Measurements from ENCODE around the gene CLASP1. TPM values are rescaled to one million over a fixed set of nuclear protein-coding genes. Genes with fewer than 3 reads are reported as not detected.

The CLASP1 gene
- total RNA-seq, 1 donor from 2014 or later = 95.1 TPM

DNA sequence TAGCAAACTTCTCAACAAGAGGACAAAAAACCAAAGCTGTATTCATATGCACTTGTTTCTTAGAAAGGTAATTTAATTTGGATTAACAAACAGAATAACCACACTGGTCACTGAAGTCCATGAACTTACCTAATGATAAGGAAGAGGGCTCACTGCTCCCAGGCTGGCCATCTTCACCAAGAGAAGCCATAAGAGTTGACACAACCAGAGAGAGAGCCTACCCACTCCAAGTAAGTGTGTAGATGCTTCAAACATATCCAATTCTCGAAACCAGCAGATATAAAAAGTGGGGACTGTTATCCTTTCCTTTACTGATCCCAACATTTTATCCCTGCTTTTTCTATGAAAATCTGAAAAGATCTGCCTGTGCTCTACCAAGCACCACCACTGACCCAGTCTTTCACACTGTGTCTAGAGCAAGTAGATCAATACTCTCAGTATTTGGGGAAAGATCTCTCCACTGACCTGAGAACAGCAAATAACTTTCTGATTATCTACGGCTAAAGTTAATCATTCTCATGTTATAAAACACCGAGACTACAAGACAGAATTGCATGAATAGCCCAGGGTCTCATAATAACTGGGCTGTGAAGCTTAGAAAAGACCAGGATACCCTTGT lies 230.1 kb downstream of the CLASP1 start:
- H3K27me3 Mint-ChIP-seq (ENCODE audit: unreplicated experiment) = no peaks in the 10 kb centered on the region
- no peak overlapping the region for H3K27ac Mint-ChIP-seq (ENCODE audit: unreplicated experiment)

DNA sequence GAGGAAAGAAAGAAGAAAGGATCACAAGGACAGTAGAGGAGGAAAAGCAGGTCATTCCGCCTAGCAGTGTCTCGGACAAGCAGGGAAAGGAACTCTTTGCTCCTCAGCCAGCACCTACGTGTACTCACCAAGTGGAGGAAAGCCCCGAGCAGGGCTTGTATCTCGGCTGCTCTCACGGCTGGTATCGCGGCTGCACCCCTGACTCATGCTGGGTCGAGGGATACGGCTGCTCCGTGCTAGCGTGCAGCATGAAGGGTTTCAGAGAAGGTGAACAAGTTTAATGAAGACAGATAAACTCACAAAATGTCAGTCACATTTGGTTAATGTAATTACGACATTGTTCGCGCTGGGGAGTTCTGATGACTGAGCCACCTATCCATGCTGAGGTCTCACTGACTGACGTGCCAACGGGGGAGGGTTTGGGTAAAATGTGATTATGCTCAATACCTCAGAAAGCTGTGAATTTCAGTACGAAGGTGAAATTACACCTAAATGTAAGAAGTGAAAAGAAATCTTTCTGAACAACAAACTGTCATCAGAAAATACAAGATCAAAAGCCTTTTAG lies 230.7 kb downstream of the CLASP1 start:
- H3K36me3 Mint-ChIP-seq (ENCODE audit: low read depth, unreplicated experiment) = peaks cover 31% of the 10 kb centered on the region
- H3K9me3 Mint-ChIP-seq (ENCODE audit: unreplicated experiment) = no peaks in the 10 kb centered on the region
- H3K27me3 Mint-ChIP-seq (ENCODE audit: unreplicated experiment) = no peaks in the 10 kb centered on the region
- H3K4me3 Mint-ChIP-seq (ENCODE audit: unreplicated experiment) = no peak overlapping the region
- DNase-seq (ENCODE audit: low spot score) = no peak
- H3K4me1 Mint-ChIP-seq (ENCODE audit: unreplicated experiment) = no peaks in the 10 kb centered on the region
- TF ChIP-seq, protein P1, sequence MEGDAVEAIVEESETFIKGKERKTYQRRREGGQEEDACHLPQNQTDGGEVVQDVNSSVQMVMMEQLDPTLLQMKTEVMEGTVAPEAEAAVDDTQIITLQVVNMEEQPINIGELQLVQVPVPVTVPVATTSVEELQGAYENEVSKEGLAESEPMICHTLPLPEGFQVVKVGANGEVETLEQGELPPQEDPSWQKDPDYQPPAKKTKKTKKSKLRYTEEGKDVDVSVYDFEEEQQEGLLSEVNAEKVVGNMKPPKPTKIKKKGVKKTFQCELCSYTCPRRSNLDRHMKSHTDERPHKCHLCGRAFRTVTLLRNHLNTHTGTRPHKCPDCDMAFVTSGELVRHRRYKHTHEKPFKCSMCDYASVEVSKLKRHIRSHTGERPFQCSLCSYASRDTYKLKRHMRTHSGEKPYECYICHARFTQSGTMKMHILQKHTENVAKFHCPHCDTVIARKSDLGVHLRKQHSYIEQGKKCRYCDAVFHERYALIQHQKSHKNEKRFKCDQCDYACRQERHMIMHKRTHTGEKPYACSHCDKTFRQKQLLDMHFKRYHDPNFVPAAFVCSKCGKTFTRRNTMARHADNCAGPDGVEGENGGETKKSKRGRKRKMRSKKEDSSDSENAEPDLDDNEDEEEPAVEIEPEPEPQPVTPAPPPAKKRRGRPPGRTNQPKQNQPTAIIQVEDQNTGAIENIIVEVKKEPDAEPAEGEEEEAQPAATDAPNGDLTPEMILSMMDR (IDR thresholded peaks at IDR 0.05; ENCODE audit: unreplicated experiment) = no peak
- H3K27ac Mint-ChIP-seq (ENCODE audit: unreplicated experiment) = no peak overlapping the region

More for the DNA sequence above, 230.1 kb downstream of the CLASP1 start:
- Mint-ChIP-seq H3K9me3 (ENCODE audit: unreplicated experiment) (no peaks in the 10 kb centered on the region), H3K4me1 (ENCODE audit: unreplicated experiment) (no peaks in the 10 kb centered on the region), H3K4me3 (ENCODE audit: unreplicated experiment) (no peak overlapping the region), H3K36me3 (ENCODE audit: low read depth, unreplicated experiment) (peaks cover 31% of the 10 kb centered on the region)
- DNase-seq (ENCODE audit: low spot score) = no peak
- TF ChIP-seq, protein P1 (IDR thresholded peaks at IDR 0.05; ENCODE audit: unreplicated experiment) = no peak

DNA sequence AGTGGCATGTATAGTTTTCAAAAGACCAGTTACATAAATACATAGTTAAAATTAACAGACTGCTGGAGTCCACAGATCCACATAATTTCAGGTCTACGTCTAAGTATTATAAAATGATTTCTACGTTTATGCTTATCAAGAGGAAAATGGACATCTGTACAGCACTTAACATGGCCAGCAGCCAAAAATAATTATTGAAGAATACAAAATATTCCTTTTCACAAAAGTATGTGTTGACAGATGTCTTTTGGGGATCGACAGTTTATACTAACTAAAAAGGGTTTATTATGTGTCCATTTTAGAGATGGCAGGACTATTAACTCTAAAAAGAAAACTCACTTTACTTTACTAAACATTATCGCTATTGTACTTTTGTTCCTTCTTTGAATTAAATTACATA lies 231.4 kb downstream of the CLASP1 start:
- H3K36me3 Mint-ChIP-seq (ENCODE audit: low read depth, unreplicated experiment) = peaks cover 31% of the 10 kb centered on the region
- no peak for DNase-seq (ENCODE audit: low spot score)
- H3K27me3 Mint-ChIP-seq (ENCODE audit: unreplicated experiment) = no peaks in the 10 kb centered on the region
- TF ChIP-seq, protein P1 (IDR thresholded peaks at IDR 0.05; ENCODE audit: unreplicated experiment) = no peak
- H3K27ac Mint-ChIP-seq (ENCODE audit: unreplicated experiment) = no peak overlapping the region
- H3K4me1 Mint-ChIP-seq (ENCODE audit: unreplicated experiment) = no peaks in the 10 kb centered on the region
- no peak overlapping the region for H3K4me3 Mint-ChIP-seq (ENCODE audit: unreplicated experiment)
- no peaks in the 10 kb centered on the region for H3K9me3 Mint-ChIP-seq (ENCODE audit: unreplicated experiment)

DNA sequence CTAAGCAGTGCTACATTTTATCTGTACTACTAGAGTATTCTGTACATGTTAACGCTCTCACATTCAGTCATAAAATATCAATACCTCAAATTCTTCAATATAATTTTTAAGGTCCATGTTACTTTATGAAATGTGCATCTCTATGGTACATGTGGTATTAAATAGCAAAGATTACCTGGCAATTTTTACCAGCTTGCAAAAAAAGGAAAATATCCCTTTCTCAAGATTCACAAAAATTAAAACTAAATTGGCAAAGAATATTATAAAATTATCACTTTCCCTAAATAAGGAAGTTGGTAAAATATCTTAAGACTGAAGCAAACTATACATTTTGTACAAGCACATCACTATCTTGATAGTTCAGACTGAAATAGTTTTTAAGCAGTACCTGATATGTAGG lies 233.5 kb downstream of the CLASP1 start:
- no peak overlapping the region for H3K4me3 Mint-ChIP-seq (ENCODE audit: unreplicated experiment)
- no peak for DNase-seq (ENCODE audit: low spot score)
- no peak overlapping the region for H3K27ac Mint-ChIP-seq (ENCODE audit: unreplicated experiment)
- H3K27me3 Mint-ChIP-seq (ENCODE audit: unreplicated experiment) = no peaks in the 10 kb centered on the region
- peaks cover 25% of the 10 kb centered on the region for H3K36me3 Mint-ChIP-seq (ENCODE audit: low read depth, unreplicated experiment)
- no peaks in the 10 kb centered on the region for H3K4me1 Mint-ChIP-seq (ENCODE audit: unreplicated experiment)
- no peaks in the 10 kb centered on the region for H3K9me3 Mint-ChIP-seq (ENCODE audit: unreplicated experiment)
- TF ChIP-seq, protein P1 (IDR thresholded peaks at IDR 0.05; ENCODE audit: unreplicated experiment) = no peak

DNA sequence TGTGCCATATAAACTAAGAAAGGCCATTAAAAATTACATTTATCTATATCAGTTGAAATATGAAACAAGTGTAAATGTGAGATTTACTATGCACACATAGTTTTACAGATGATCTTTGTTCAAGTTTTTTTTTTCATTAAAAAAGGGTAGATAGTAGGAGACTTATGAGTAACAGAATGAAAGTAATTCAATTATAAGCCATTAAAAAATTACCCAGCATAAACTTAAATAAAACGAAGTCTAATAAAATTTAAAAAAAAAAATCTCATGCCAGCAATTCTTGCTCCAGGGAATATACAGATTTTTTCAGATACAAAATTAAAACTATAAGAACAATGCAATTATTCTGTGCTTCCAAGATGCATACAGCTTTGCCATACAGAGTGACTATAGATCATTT lies 236.9 kb downstream of the CLASP1 start:
- H3K4me3 Mint-ChIP-seq (ENCODE audit: unreplicated experiment) = no peak overlapping the region
- no peak for DNase-seq (ENCODE audit: low spot score)
- TF ChIP-seq, protein P1 (IDR thresholded peaks at IDR 0.05; ENCODE audit: unreplicated experiment) = no peak
- no peaks in the 10 kb centered on the region for H3K27me3 Mint-ChIP-seq (ENCODE audit: unreplicated experiment)
- H3K27ac Mint-ChIP-seq (ENCODE audit: unreplicated experiment) = no peak overlapping the region
- H3K4me1 Mint-ChIP-seq (ENCODE audit: unreplicated experiment) = no peaks in the 10 kb centered on the region
- H3K9me3 Mint-ChIP-seq (ENCODE audit: unreplicated experiment) = no peaks in the 10 kb centered on the region
- H3K36me3 Mint-ChIP-seq (ENCODE audit: low read depth, unreplicated experiment) = peaks cover 6% of the 10 kb centered on the region
